GM12878 (cell line): ENCODE data around the gene TMED1. TPM values are rescaled to one million over a fixed set of nuclear protein-coding genes. Genes with fewer than 3 reads are reported as not detected.

Experiments
- CREM ChIP-seq: IDR thresholded peaks from 2 replicates; pipeline ENCODE4 v1.6.1; 2014; ENCODE audit warnings: antibody characterized with exemption, low read depth
- CTCF ChIP-seq, 3 experiments: IDR thresholded peaks in 2 of 3; conservative IDR thresholded peaks in 1 of 3; 2 replicates each; pipeline ENCODE4 v1.5.1; 2011; ENCODE audit warnings: low read depth in 3 of 3, low read length in 3 of 3, mild to moderate bottlenecking in 3 of 3, control low read depth in 2 of 3, moderate library complexity in 2 of 3, inconsistent platforms in 1 of 3, mixed read lengths in 1 of 3; ENCODE audit not compliant: control insufficient read depth in 2 of 3, insufficient read depth in 1 of 3; ENCODE audit errors: extremely low read depth in 1 of 3
- E2F8 ChIP-seq: fragments of 450-650 bp; IDR thresholded peaks from 2 replicates; pipeline ENCODE4 v1.6.1; 2018; ENCODE audit warnings: mild to moderate bottlenecking, low read depth, moderate library complexity; ENCODE audit not compliant: partially characterized antibody
- KDM1A ChIP-seq: fragments of 200-600 bp; sonication (generic); IDR thresholded peaks from 2 replicates; pipeline ENCODE4 v1.6.1; 2016; ENCODE audit warnings: borderline replicate concordance
- KLF5 ChIP-seq: fragments of 450-650 bp; IDR thresholded peaks from 2 replicates; pipeline ENCODE4 v1.6.1; 2014; ENCODE audit warnings: mild to moderate bottlenecking; ENCODE audit not compliant: partially characterized antibody
- NFYB ChIP-seq: IDR thresholded peaks from 2 replicates; pipeline ENCODE4 v1.6.1; 2011; ENCODE audit warnings: low read depth, mild to moderate bottlenecking, low read length, improper control_type of control experiment, moderate library complexity; ENCODE audit not compliant: insufficient read depth
- ZNF592 ChIP-seq: fragments of 450-650 bp; IDR thresholded peaks from 2 replicates; pipeline ENCODE4 v1.6.1; 2017; ENCODE audit warnings: mild to moderate bottlenecking, moderate library complexity
- polyA plus RNA-seq, 11 experiments: library from polyadenylated mRNA; depleted of rRNA in 4 of 11; unstranded in 6 of 11; stranded (reverse) in 5 of 11; fragments of >200 nt; fragmentation: Nextera tagmentation in 4 of 11; fragmentation: Illumina TruSeq in 1 of 11; extraction: Ambion mirVana in 4 of 11; extraction: Trizol in 1 of 11; gene quantifications; 1 replicate in 1 of 11; 2 replicates in 10 of 11; pipeline versions ENCODE4 v1.2.1 to v1.2.3, GENCODE V29; 2011 to 2016; ENCODE audit warnings: inconsistent platforms in 2 of 11, missing spikeins in 2 of 11, low read depth in 1 of 11
- total RNA-seq, 4 experiments: library from RNA; depleted of rRNA in 3 of 4; stranded (reverse); fragments of >200 nt in 3 of 4; fragmentation: Illumina TruSeq in 1 of 4; extraction: Trizol in 1 of 4; gene quantifications; 2 replicates each; pipeline versions ENCODE4 v1.2.1 to v1.2.3, GENCODE V29; 2013 to 2021

TMED1 gene
- total and polyA plus RNA-seq, 10 of the 15 experiments (the other 5 are each of a cell fraction or from before 2014, with no cell fraction given) = 0.60 to 23.1 (median 12.3) TPM

- TF ChIP-seq ZNF592 = no peak
- no peak for TF ChIP-seq CTCF (IDR thresholded peaks at IDR 0.05 in 2 of 3, conservative IDR thresholded peaks at IDR 0.05 in 1 of 3; ENCODE audit: control insufficient read depth in 2 of 3, extremely low read depth in 1 of 3, insufficient read depth in 1 of 3, low read depth in 3 of 3, low read length in 3 of 3)
- no peak for TF ChIP-seq KDM1A
- no peak for TF ChIP-seq E2F8
- no peak for TF ChIP-seq KLF5
- no peak for TF ChIP-seq NFYB
- TF ChIP-seq CREM = no peak
- TF ChIP-seq, all 136 proteins: peak for 0
Observed at GRCh38 chr19:10854350-10855089, 18.5 kb upstream of the TMED1 start (continued).
